Activated CD8-positive, alpha-beta T cell treated with anti-CD3 and anti-CD28 coated beads for 36 hours (primary cell): ENCODE data around the gene PDGFC. TPM values are rescaled to one million over a fixed set of nuclear protein-coding genes. Genes with fewer than 3 reads are reported as not detected.

Experiments used
- ATAC-seq: fragments of 200-7000 bp; cut with Tn5 transposase; one replicate; pipeline ENCODE4 v1.10.0; 2021; ENCODE audit warnings: mild to moderate bottlenecking, moderate library complexity
- CTCF ChIA-PET: fragments of 350-600 bp; sonication (Branson Sonifier 250); formaldehyde crosslinking; loops from one replicate; lab custom pipeline; 2021; ENCODE audit warnings: antibody characterized with exemption; lab: Charles Lee
- POLR2A ChIA-PET: fragments of 350-600 bp; sonication (Branson Sonifier 250); formaldehyde crosslinking; loops from one replicate; lab custom pipeline; 2021; ENCODE audit warnings: antibody characterized with exemption; lab: Charles Lee
- DNase-seq: peaks from one replicate; pipeline ENCODE4 v3.0.0-alpha.2; 2020
- H3K27ac Mint-ChIP-seq: one replicate; pipeline ENCODE4 v1.8.0; 2021; ENCODE audit warnings: mild to moderate bottlenecking, mixed read lengths
- H3K27me3 Mint-ChIP-seq: one replicate; pipeline ENCODE4 v1.8.0; 2021; ENCODE audit warnings: mixed read lengths
- H3K36me3 Mint-ChIP-seq: one replicate; pipeline ENCODE4 v1.8.0; 2021; ENCODE audit warnings: low read depth, mixed read lengths
- H3K4me1 Mint-ChIP-seq: one replicate; pipeline ENCODE4 v1.8.0; 2021; ENCODE audit warnings: low read depth, mixed read lengths
- H3K4me3 Mint-ChIP-seq: one replicate; pipeline ENCODE4 v1.8.0; 2021; ENCODE audit warnings: mild to moderate bottlenecking, moderate library complexity, mixed read lengths
- H3K9me3 Mint-ChIP-seq: one replicate; pipeline ENCODE4 v1.8.0; 2021; ENCODE audit warnings: mixed read lengths
- intact Hi-C: fragments of 100-400 bp; cut with micrococcal nuclease; formaldehyde crosslinking; loops from one replicate; pipeline ENCODE4 v1.10.0; 2022
- total RNA-seq, 2 experiments: library from RNA; stranded (reverse); gene quantifications; one replicate each; pipeline ENCODE4 v1.2.3, GENCODE V29; 2021
- TF ChIP-seq, protein P1 (sequence below): fragments of 200-600 bp; IDR thresholded peaks from one replicate; pipeline ENCODE4 v1.8.0; 2022; ENCODE audit warnings: antibody characterized with exemption, mild to moderate bottlenecking

Gene PDGFC
- total RNA-seq = not detected

DNA sequence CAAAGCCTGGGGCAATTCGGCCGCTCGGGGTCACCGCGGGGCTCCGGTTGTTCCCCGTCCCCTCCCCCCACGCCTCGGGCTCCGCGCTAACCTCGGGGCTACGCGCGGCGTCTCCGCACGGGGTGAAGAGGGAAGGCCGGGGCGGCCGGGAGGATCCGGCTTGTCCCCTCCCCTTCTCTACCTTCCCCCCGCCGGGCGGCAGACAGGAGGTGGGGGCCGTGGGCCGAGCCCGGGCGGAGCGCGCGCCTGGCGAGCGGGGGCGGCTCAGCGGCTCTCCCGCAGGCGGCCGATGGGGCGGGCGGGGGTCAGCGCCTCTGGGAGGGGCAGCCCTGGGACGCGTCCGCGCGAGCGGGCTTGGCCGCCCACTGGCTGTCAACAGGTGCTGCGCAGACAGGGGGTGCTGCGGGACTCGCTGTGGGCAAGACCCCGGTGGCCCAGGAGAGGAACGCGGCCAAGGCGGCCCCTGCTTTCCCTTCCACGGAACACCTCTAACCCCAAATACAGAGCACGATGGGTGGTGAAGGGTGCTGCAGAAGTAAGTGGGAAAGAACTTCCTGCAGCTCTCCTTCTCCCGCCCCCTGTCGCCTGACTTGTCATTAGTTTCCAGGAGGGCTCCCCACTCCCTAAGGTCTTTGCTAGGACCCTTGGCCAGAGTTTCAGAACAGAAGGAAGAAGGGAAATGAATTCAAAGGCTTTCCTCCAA lies at the start of gene PDGFC:
PDGFC (minus strand) TSS at position 124 of the 703 bp plus-strand sequence. CDS start 896 bp downstream, outside the sequence.
- intact Hi-C loops = no loop called here
- Mint-ChIP-seq H3K27ac (no peak within 1 kb of the TSS), H3K4me1 (peaks cover 5% of the 10 kb centered on the region), H3K4me3 (peak within 1 kb of the TSS; percentile 1), H3K27me3 (peaks cover 59% of the 10 kb centered on the region), H3K36me3 (no peaks in the 10 kb centered on the region), H3K9me3 (peaks cover 1% of the 10 kb centered on the region)
- ChIA-PET POLR2A (no interaction called here), CTCF (no interaction called here)
- ATAC-seq (peak; percentile 51), DNase-seq (peak; percentile 9)
- TF ChIP-seq, protein P1, sequence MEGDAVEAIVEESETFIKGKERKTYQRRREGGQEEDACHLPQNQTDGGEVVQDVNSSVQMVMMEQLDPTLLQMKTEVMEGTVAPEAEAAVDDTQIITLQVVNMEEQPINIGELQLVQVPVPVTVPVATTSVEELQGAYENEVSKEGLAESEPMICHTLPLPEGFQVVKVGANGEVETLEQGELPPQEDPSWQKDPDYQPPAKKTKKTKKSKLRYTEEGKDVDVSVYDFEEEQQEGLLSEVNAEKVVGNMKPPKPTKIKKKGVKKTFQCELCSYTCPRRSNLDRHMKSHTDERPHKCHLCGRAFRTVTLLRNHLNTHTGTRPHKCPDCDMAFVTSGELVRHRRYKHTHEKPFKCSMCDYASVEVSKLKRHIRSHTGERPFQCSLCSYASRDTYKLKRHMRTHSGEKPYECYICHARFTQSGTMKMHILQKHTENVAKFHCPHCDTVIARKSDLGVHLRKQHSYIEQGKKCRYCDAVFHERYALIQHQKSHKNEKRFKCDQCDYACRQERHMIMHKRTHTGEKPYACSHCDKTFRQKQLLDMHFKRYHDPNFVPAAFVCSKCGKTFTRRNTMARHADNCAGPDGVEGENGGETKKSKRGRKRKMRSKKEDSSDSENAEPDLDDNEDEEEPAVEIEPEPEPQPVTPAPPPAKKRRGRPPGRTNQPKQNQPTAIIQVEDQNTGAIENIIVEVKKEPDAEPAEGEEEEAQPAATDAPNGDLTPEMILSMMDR = no peak

GRCh38 chr4:157020882-157021281 lies 49.3 kb upstream of the PDGFC start:
- ChIA-PET CTCF (no interaction called here), POLR2A (no interaction called here)
- TF ChIP-seq, protein P1 = no peak
- H3K9me3 Mint-ChIP-seq = peaks cover 3% of the 10 kb centered on the region
- no peak overlapping the region for H3K27ac Mint-ChIP-seq
- DNase-seq (no peak), ATAC-seq (no peak)
- H3K36me3 Mint-ChIP-seq = no peaks in the 10 kb centered on the region
- no peak overlapping the region for H3K4me3 Mint-ChIP-seq
- intact Hi-C loops = no loop called here
- no peaks in the 10 kb centered on the region for H3K4me1 Mint-ChIP-seq
- H3K27me3 Mint-ChIP-seq = no peaks in the 10 kb centered on the region

GRCh38 chr4:157018920-157019490 lies 47.4 kb upstream of the PDGFC start:
- Mint-ChIP-seq H3K36me3 (no peaks in the 10 kb centered on the region), H3K27me3 (no peaks in the 10 kb centered on the region), H3K4me1 (no peaks in the 10 kb centered on the region), H3K9me3 (no peaks in the 10 kb centered on the region), H3K27ac (no peak overlapping the region), H3K4me3 (no peak overlapping the region)
- TF ChIP-seq, protein P1 = no peak
- ChIA-PET CTCF (no interaction called here), POLR2A (no interaction called here)
- no peak for ATAC-seq
- no peak for DNase-seq
- intact Hi-C loops = no loop called here

GRCh38 chr4:157014621-157015591 lies 43.3 kb upstream of the PDGFC start:
- intact Hi-C loops = no loop called here
- CTCF ChIA-PET = interaction anchor here (0.6 kb wide), 1 partner anchor 246 kb away, joined by 4 read pairs; no protein-coding TSS in a partner anchor

More at GRCh38 chr4:157014621-157015591, 43.3 kb upstream of the PDGFC start:
- Mint-ChIP-seq H3K36me3 (no peaks in the 10 kb centered on the region), H3K4me1 (no peaks in the 10 kb centered on the region), H3K4me3 (no peak overlapping the region), H3K27ac (no peak overlapping the region), H3K9me3 (no peaks in the 10 kb centered on the region), H3K27me3 (no peaks in the 10 kb centered on the region)
- POLR2A ChIA-PET = no interaction called here
- TF ChIP-seq, protein P1 = no peak
- no peak for DNase-seq
- no peak for ATAC-seq
